HT1080 (cell line): ENCODE data around the gene KCTD17. TPM values are rescaled to one million over a fixed set of nuclear protein-coding genes. Genes with fewer than 3 reads are reported as not detected.

Experiments used
- DNase-seq: peaks from one replicate; pipeline ENCODE4 v3.0.0-alpha.2; 2015; ENCODE audit warnings: low read depth
- total RNA-seq: library from RNA; depleted of rRNA; stranded (reverse); fragments of >200 nt; shearing (Covaris generic); gene quantifications from 2 replicates; pipeline ENCODE4 v1.2.3, GENCODE V29; 2014

The KCTD17 gene
- total RNA-seq, 1 experiment from 2014 or later, result 36.4 TPM

- no peak for DNase-seq
Observed at GRCh38 chr22:37074537-37074936, 23.0 kb downstream of the KCTD17 start.

DNA sequence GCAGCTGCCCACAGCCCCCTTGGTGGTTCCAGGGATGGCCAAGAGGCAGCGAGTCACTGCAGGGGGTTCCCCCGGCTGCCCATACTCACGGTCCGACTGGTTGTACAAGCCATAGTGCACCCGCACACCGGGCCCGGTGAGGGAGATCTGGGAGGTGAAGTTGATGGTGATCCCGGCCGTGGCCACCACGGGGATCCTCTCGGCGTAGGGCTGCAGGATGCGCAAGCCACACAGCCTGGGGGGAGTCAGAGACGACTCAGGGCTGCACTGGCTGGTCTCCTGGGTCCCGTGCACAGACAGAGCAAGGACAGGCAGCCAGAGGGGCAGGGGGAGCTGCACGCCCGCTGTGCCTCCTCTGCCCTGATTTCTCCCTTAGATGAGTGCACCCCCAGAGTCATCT is 23.5 kb downstream of the KCTD17 start:
- no peak for DNase-seq

- DNase-seq, result no peak
Observed at GRCh38 chr22:37075822-37076433, 24.4 kb downstream of the KCTD17 start.

DNA sequence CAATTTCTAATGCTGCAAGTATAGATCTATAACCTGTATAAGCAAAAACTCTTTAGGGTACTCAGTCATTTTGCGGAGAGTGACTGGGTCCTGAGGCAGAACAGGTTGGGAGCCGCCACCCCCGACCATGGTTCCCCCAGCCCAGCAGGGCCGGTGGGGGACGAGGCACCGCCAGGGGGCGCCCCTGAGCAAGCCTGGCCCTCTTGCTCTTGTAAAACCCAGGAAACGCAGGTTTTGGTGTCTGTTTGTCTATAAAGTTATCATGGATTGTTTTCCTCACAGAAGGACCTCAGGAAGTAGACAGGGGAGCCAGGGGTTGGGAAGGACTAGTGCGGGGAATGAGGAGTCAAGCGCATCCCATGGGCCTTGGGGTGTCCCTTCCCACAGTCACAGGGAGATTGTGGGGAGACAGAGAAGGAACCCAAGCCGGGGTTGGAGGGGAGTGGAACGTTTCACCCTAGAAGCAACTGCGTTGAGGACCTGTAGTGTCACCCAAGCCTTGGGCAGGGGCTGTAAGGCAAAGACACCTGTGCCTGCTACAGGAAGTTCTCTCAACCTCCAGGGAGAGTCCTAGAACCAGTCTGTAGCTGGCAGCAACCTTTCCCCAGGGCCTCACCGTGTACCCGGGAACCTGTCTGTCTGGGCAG is 26.4 kb downstream of the KCTD17 start:
- DNase-seq, result peak; percentile 32

DNA sequence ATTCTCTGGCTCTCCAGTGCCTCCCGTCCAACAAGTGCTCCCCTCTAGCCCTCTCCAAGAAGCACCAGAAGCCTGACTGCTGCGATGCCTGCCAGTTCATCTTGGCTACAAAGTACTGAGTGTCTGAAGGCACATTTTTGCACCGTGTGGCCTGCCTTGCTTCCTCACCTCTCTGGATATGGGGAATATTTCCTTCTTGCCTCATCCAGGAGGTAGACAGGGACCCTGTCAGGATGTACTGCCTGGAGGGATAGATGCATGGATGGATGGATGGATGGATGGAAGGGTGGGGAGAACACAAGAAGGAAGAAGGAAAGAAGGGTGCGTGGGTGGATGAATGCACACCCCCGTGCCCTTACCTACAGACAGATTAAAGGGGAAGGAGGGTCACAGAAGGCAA is 27.6 kb downstream of the KCTD17 start:
- no peak for DNase-seq

DNA sequence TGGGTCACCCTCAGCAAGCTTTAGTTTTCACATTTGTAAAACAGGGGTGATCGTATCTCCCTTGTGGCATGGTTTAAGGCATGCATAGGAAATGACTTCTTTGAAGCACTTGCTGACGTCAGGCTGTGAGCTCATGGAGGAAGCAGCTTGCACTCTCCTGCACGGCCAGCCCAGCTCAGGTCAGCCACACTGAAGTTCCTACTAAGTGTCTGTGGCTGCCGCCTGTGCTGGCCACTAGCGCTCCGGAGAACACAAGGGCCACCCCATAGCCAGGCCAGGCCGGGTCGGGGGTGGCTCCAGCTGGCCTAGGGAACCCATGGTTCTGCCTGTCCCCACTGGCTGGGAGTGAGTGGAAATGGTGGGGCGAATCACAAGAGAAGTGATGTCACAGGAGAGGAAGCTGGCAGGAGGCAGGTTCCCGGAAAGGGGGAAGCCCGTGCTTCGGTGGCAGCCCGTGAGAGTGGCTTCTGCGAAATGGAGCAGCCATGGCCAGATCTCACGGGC is 28.2 kb downstream of the KCTD17 start:
- no peak for DNase-seq

DNA sequence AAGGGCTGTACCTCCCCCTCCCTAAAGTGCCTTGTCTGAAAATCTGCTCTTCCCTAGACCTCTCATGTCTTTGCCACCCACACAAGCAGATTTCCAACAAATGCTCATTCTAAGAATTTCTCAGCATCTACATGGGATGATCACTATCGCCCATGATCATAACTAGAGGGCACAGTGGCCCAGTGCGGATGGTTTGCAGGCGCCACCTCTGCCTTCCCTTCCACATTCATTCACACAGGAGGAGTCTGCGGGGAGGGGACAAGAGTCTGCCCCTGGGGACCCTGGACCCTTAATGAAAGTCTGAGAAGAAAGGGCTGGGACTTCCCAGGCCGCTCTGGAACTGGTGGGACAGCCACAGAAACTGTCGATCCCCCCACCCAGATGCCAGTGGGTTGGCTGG is 28.9 kb downstream of the KCTD17 start:
- DNase-seq, result no peak

GRCh38 chr22:37080838-37081237 is 29.3 kb downstream of the KCTD17 start:
- no peak for DNase-seq

- no peak for DNase-seq
Observed at GRCh38 chr22:37082251-37082873, 30.8 kb downstream of the KCTD17 start.

DNA sequence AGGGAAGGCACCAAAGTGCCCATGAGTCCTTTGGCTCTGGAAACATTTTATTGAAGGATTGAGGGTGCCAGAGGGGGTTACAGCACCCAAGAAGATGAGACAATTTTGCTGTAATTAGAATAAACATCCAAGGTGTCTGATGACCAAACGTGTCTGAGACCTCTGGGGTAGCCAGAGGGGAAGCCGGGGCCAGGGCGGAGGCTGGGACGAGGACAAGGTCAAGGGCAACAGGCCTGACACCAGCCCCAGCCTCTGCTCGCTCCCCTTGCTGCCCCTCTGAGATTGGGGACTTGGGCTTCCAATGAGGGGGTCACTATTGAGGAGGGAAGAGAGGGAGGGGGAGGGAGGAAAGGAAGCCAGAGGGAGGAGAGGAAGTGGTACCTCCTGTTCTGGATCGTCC is 32.4 kb downstream of the KCTD17 start:
- DNase-seq, result no peak

DNA sequence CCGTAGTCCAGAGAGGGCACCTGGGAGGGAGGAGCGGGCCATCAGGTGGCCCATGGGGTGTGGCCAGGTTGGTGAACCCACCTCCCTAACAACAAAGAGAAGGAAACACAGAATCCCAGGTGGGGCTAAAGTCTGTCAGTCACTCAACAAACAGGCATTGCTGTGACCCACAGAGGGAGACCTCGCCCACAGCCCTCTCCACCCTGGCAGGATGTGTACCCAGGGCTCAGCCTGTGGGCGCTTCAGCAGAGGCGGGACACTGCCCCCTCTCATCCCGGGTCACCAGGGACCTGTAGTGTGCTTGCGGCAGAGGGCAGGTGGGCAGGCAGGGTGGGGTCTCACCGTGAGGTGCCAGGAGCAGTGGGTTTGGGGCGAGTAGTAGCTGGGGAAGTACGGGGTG is 32.8 kb downstream of the KCTD17 start:
- no peak for DNase-seq

DNA sequence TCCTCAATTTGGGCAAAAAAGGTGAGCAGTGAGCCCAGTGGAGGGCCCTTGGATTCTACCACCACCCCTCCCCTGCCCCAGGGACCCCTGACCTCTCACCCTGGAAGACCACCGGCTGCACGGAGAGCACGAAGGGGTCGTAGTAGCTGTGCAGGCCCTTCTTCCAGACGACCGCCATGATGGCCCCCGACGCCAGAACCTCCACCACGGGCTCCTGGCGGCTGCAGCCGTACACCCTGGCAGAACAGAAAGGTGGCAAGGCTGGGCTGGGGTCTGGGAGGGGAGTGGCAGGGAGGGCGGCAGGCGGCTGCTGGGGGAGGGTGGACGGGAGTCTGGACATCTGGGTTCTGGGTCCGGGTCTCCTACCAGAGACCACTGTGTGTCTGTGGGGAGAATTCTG is 34.6 kb downstream of the KCTD17 start:
- DNase-seq, result no peak

DNA sequence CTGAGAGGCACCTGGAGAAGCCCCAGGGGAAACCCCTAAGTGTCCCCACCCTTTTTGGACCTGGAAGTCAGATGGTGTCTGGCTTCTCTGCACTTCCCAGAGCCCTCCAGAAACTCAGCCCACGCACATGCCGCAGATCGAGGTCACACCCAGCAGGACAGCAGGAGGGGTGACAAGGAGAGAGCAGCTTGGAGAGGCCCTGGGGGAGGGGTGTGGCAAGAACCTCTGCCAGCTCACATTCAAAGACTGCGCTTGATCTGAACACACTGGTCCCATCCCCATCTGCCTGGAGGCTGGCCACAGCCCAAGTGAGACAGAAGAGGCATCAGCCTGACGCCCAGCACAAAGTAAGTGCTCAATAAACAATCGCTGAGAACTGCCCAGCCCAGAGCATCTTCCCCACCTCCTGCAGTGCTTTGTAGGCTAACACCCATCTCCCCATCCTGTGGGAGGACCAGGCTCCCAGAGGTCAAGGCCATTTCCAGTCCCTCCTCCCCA is 36.6 kb downstream of the KCTD17 start:
- no peak for DNase-seq

GRCh38 chr22:37088750-37089408 is 37.3 kb downstream of the KCTD17 start:
- DNase-seq, result no peak

GRCh38 chr22:37089434-37089833 is 37.9 kb downstream of the KCTD17 start:
- DNase-seq, result peak; percentile 17

DNA sequence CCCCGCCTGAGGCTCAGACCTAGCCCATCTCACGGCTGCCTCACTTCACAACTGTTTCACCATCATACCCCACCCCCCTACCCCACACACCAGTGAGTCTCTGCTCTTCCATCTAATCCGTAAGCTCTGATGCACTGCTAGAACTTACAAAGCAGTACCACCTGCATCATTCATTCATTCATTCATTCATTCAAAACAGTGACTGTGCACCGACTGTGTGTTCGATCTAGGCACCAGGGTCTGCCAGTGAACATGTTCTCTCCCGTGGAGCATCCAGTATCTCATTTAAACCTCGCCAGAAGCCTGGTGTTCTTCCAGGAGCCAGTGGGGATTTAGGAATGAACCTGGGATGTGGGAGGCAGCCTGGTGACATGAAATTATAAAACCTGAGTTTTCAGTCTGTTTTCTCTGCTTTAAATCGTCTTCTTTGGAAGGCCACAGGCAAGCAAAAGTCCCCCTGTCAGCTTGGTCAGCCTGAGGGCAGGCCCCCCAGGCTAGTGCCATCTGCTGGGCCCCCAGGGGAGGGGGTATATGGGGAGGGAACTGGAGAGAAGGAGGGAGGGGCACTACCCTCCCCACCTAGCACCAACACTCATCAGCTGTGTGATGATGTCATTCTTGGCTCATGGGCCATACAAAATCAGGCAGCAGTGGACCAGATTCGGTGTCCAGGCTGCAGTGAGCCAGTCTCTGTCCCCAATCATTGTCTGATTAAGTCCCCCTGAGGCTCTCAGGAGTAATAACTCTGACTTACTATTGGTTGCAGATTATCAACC is 39.6 kb downstream of the KCTD17 start:
- DNase-seq, result no peak

DNA sequence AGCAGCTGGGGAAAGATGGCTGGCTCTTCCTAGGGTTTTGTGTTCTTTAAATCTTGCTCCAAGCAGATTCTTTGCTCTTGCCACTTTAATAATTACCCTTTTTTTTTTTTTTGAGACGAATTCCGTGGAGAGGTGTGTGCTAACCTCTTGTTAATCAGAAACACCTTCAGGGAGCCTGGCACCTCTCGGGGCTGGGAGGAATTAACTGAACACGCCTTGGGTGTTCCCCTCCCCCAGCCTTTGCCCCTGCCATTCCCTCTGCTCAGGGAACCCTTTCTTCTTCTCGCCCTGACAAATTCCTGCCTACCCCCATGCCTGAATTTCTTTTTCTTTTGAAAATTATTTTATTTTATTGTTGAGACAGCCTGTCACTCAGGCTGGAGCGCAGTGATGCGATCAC is 40.5 kb downstream of the KCTD17 start:
- DNase-seq, result no peak

- DNase-seq, result no peak
Observed at GRCh38 chr22:37092997-37093396, 41.5 kb downstream of the KCTD17 start.

- DNase-seq, result no peak
Observed at GRCh38 chr22:37094239-37094638, 42.7 kb downstream of the KCTD17 start.

DNA sequence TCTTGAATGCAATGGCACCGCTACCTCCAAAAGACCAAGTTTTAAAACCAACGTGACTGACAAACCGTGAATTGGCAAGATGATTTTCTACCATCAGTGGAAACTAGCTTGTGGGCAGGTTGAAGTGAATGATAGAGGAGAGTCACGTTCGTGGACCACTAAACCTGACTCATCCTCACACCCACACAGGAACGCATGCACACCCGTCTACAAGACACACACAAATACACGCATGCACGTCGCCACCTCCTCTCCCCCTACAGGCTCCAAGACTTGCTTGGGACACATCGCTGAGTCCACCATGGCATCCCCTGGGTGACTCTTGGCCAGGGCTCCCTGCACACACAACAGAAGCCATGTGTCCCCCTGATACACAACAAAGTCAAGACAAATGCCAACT is 43.6 kb downstream of the KCTD17 start:
- DNase-seq, result no peak

GRCh38 chr22:37097346-37097745 is 45.8 kb downstream of the KCTD17 start:
- DNase-seq, result no peak
